Sigmoid colon (tissue), 7 donors: ENCODE results near the gene CHDH. TPM values are rescaled to one million over a fixed set of nuclear protein-coding genes. Genes with fewer than 3 reads are reported as not detected.

Experiments used
- DNase-seq: peaks from one replicate; pipeline ENCODE4 v3.0.0-alpha.2; 2019
- H3K27ac ChIP-seq, 4 donors: fragments of 200-600 bp; sonication (generic); one replicate each; pipeline ENCODE4 v1.5.1; 2016 to 2019; ENCODE audit warnings: mild to moderate bottlenecking in 1 of 4
- H3K27me3 ChIP-seq, 3 donors: fragments of 200-600 bp; sonication (generic); one replicate each; pipeline ENCODE4 v1.5.1; 2019; ENCODE audit warnings: mild to moderate bottlenecking in 1 of 3
- H3K36me3 ChIP-seq, 4 donors: fragments of 200-600 bp; sonication (generic); one replicate each; pipeline ENCODE4 v1.5.1; 2016 to 2019
- H3K4me1 ChIP-seq, 4 donors: fragments of 200-600 bp; sonication (generic); one replicate each; pipeline ENCODE4 v1.5.1; 2017 to 2019
- H3K4me3 ChIP-seq, 4 donors: fragments of 200-600 bp; sonication (generic); one replicate each; pipeline ENCODE4 v1.5.1; 2017 to 2019; ENCODE audit warnings: mild to moderate bottlenecking in 2 of 4, moderate library complexity in 1 of 4
- H3K9me3 ChIP-seq, 4 donors: fragments of 200-600 bp in 3 of 4; sonication (generic) in 3 of 4; one replicate each; pipeline versions ENCODE4 v1.5.1 to v1.6.1; 2013 to 2019
- CTCF ChIP-seq, 4 experiments: fragments of 450-650 bp in 3 of 4; fragments of 200-600 bp in 1 of 4; IDR thresholded peaks; one replicate each; pipeline ENCODE4 v1.5.1; 2016 to 2019; ENCODE audit warnings: antibody characterized with exemption in 4 of 4, mild to moderate bottlenecking in 3 of 4, moderate library complexity in 2 of 4
- EP300 ChIP-seq, 4 donors: sonication (generic); formaldehyde crosslinking; IDR thresholded peaks; one replicate each; pipeline ENCODE4 v1.6.1; 2017; ENCODE audit warnings: antibody characterized with exemption in 4 of 4
- POLR2A ChIP-seq, 2 donors: fragments of 450-650 bp; IDR thresholded peaks; one replicate each; pipeline ENCODE4 v1.6.1; 2016; ENCODE audit warnings: antibody characterized with exemption in 2 of 2, mild to moderate bottlenecking in 2 of 2, moderate library complexity in 2 of 2
- POLR2AphosphoS5 ChIP-seq, 4 donors: sonication (generic); formaldehyde crosslinking; IDR thresholded peaks; one replicate each; pipeline ENCODE4 v1.6.1; 2017; ENCODE audit warnings: antibody characterized with exemption in 4 of 4
- WGBS, 2 donors: extraction: QIAGEN DNeasy Blood & Tissue Kit; methylation state at CpG; one replicate each; pipeline ENCODE4 v1.1.7; 2013; 5-methylcytosine and 5-hydroxymethylcytosine counted together
- intact Hi-C: fragments of 100-400 bp; cut with DNase I; formaldehyde crosslinking; loops from one replicate; pipeline ENCODE4 v1.15.1; 2023
- polyA plus RNA-seq, 3 donors: library from polyadenylated mRNA; stranded (reverse); fragments of 200-250 nt; gene quantifications; one replicate each; pipeline ENCODE4 v1.2.3, GENCODE V29; 2013
- total RNA-seq, 4 donors: library from RNA; depleted of rRNA; stranded (reverse); fragments of >200 nt; gene quantifications; one replicate each; pipeline ENCODE4 v1.1.0, GENCODE V29; 2016
- donor health status: healthy with polysubstance abuse.
- donor health status: Bipolar disorder and iron deficiency.
- donor health status: healthy.

CHDH gene
- total and polyA plus RNA-seq, 7 donors, result 1.1 to 9.5 (median 1.8) TPM

DNA sequence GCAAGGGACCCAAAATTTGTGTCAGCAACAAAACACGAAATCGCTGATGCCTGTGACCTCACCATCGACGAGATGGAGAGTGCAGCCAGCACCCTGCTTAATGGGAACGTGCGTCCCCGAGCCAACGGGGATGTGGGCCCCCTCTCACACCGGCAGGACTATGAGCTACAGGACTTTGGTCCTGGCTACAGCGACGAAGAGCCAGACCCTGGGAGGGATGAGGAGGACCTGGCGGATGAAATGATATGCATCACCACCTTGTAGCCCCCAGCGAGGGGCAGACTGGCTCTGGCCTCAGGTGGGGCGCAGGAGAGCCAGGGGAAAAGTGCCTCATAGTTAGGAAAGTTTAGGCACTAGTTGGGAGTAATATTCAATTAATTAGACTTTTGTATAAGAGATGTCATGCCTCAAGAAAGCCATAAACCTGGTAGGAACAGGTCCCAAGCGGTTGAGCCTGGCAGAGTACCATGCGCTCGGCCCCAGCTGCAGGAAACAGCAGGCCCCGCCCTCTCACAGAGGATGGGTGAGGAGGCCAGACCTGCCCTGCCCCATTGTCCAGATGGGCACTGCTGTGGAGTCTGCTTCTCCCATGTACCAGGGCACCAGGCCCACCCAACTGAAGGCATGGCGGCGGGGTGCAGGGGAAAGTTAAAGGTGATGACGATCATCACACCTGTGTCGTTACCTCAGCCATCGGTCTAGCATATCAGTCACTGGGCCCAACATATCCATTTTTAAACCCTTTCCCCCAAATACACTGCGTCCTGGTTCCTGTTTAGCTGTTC is 34.9 kb downstream of the CHDH start:
- peak; percentile 47 for DNase-seq
- 88 to 91% methylated on average over 24 of the region's 24 CpGs for WGBS, 2 donors
- H3K27ac ChIP-seq, result no peak overlapping the region
- no peaks in the 10 kb centered on the region for H3K9me3 ChIP-seq
- TF ChIP-seq CTCF (IDR thresholded peaks at IDR 0.05), result no peak
- no peak for TF ChIP-seq EP300 (IDR thresholded peaks at IDR 0.05)
- TF ChIP-seq POLR2AphosphoS5 (IDR thresholded peaks at IDR 0.05), result no peak
- no peak for TF ChIP-seq POLR2A (IDR thresholded peaks at IDR 0.05)
- no peaks in the 10 kb centered on the region for H3K27me3 ChIP-seq
- intact Hi-C loops, result no loop called here
- peaks cover 0 to 7% (median 0%) of the 10 kb centered on the region in 4 donors for H3K4me1 ChIP-seq
- H3K4me3 ChIP-seq, result no peak overlapping the region
- H3K36me3 ChIP-seq, result no peaks in the 10 kb centered on the region

GRCh38 chr3:53809764-53810400 is 36.3 kb downstream of the CHDH start:
- WGBS, 2 donors, result 92 to 94% methylated on average over 28 of the region's 28 CpGs

DNA sequence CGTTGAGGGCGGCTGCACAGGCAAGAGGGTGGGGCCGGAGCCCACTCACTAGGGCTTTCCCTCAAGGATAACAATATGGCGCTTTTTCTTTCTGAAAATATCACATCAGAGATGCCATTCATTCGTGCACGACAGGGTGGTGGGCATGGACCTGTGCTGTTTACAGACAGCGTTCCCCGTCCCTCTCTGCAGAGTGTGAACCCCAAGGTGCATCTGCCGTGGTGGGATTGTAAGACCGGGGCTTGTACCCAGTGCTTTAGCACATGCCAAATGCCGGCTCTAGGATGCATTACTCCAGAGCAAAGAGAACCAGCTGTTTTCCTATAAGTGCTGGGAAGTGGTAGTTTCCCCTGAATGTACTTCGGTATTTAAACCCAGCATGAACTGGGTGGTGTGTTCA is 37.0 kb downstream of the CHDH start:
- H3K27ac ChIP-seq, result no peak overlapping the region
- peak; percentile 40 for DNase-seq
- TF ChIP-seq POLR2A (IDR thresholded peaks at IDR 0.05) (no peak), EP300 (IDR thresholded peaks at IDR 0.05) (no peak), POLR2AphosphoS5 (IDR thresholded peaks at IDR 0.05) (no peak), CTCF (IDR thresholded peaks at IDR 0.05) (no peak)
- 90 to 91% methylated on average over 12 of the region's 12 CpGs for WGBS, 2 donors
- intact Hi-C loops, result no loop called here
- H3K36me3 ChIP-seq, result no peaks in the 10 kb centered on the region
- H3K27me3 ChIP-seq, result no peaks in the 10 kb centered on the region
- no peak overlapping the region for H3K4me3 ChIP-seq
- no peaks in the 10 kb centered on the region for H3K9me3 ChIP-seq
- peaks cover 0 to 18% (median 0%) of the 10 kb centered on the region in 4 donors for H3K4me1 ChIP-seq

More at GRCh38 chr3:53809764-53810400, 36.3 kb downstream of the CHDH start:
- Histone ChIP-seq H3K27ac (no peak overlapping the region), H3K36me3 (no peaks in the 10 kb centered on the region), H3K4me1 (peaks cover 0 to 16% (median 0%) of the 10 kb centered on the region in 4 donors), H3K9me3 (no peaks in the 10 kb centered on the region), H3K4me3 (no peak overlapping the region), H3K27me3 (no peaks in the 10 kb centered on the region)
- TF ChIP-seq POLR2AphosphoS5 (IDR thresholded peaks at IDR 0.05), result no peak
- no peak for TF ChIP-seq CTCF (IDR thresholded peaks at IDR 0.05)
- TF ChIP-seq EP300 (IDR thresholded peaks at IDR 0.05), result no peak
- no peak for TF ChIP-seq POLR2A (IDR thresholded peaks at IDR 0.05)
- intact Hi-C loops, result no loop called here
- no peak for DNase-seq

GRCh38 chr3:53808496-53808895 is 37.7 kb downstream of the CHDH start:
- DNase-seq, result peak; percentile 25
- Histone ChIP-seq H3K4me3 (no peak overlapping the region), H3K9me3 (no peaks in the 10 kb centered on the region), H3K4me1 (peaks cover 0 to 18% (median 0%) of the 10 kb centered on the region in 4 donors), H3K27me3 (no peaks in the 10 kb centered on the region), H3K27ac (no peak overlapping the region), H3K36me3 (no peaks in the 10 kb centered on the region)
- TF ChIP-seq POLR2A (IDR thresholded peaks at IDR 0.05) (no peak), CTCF (IDR thresholded peaks at IDR 0.05) (no peak), POLR2AphosphoS5 (IDR thresholded peaks at IDR 0.05) (no peak), EP300 (IDR thresholded peaks at IDR 0.05) (no peak)
- WGBS, 2 donors, result 95 to 96% methylated on average over 13 of the region's 13 CpGs
- intact Hi-C loops, result no loop called here
